NCI-H345 (cell line): ENCODE results near the gene GLIPR1L2.
"Not testable (repeated sequence)": the region's sequence is repeated elsewhere in the genome, so short reads cannot be mapped to it uniquely, and the experiment has no call there.

Experiments
- DNase-seq: peaks from one replicate; lab custom pipeline; 2025; lab: John Stamatoyannopoulos, UW

GLIPR1L2 gene

GRCh38 chr12:75437564-75437963, 46.7 kb downstream of the GLIPR1L2 start:
- DNase-seq, result no peak

- no peak for DNase-seq
Measured at GRCh38 chr12:75438059-75438754, 47.3 kb downstream of the GLIPR1L2 start.

- DNase-seq, result no peak
Measured at GRCh38 chr12:75439048-75439447, 48.2 kb downstream of the GLIPR1L2 start.

GRCh38 chr12:75439930-75440329, 49.0 kb downstream of the GLIPR1L2 start:
- DNase-seq, result no peak

GRCh38 chr12:75441687-75442449, 51.0 kb downstream of the GLIPR1L2 start:
- not testable (repeated sequence) for DNase-seq

- not testable (repeated sequence) for DNase-seq
Measured at GRCh38 chr12:75442454-75442853, 51.6 kb downstream of the GLIPR1L2 start.

GRCh38 chr12:75443709-75444108, 52.8 kb downstream of the GLIPR1L2 start:
- no peak for DNase-seq

GRCh38 chr12:75444429-75445136, 53.7 kb downstream of the GLIPR1L2 start:
- no peak for DNase-seq

GRCh38 chr12:75445137-75445507, 54.2 kb downstream of the GLIPR1L2 start:
- DNase-seq, result not testable (repeated sequence)

- DNase-seq, result no peak
Measured at GRCh38 chr12:75446857-75447256, 56.0 kb downstream of the GLIPR1L2 start.

GRCh38 chr12:75447691-75448393, 57.0 kb downstream of the GLIPR1L2 start:
- no peak for DNase-seq

GRCh38 chr12:75452675-75453330, 61.9 kb downstream of the GLIPR1L2 start:
- no peak for DNase-seq

GRCh38 chr12:75455839-75456238, 65.0 kb downstream of the GLIPR1L2 start:
- DNase-seq, result no peak

- no peak for DNase-seq
Measured at GRCh38 chr12:75457191-75457590, 66.3 kb downstream of the GLIPR1L2 start.

GRCh38 chr12:75457866-75458265, 67.0 kb downstream of the GLIPR1L2 start:
- DNase-seq, result not testable (repeated sequence)

GRCh38 chr12:75459755-75460154, 68.9 kb downstream of the GLIPR1L2 start:
- no peak for DNase-seq

GRCh38 chr12:75460204-75460603, 69.3 kb downstream of the GLIPR1L2 start:
- DNase-seq, result no peak

GRCh38 chr12:75471902-75472890, 81.3 kb downstream of the GLIPR1L2 start:
- DNase-seq, result no peak

- no peak for DNase-seq
Measured at GRCh38 chr12:75474116-75474515, 83.2 kb downstream of the GLIPR1L2 start.

- no peak for DNase-seq
Measured at GRCh38 chr12:75476071-75476470, 85.2 kb downstream of the GLIPR1L2 start.
